ENCODE results near the gene OBSCN.
A peak's percentile ranks its signal among the peaks of the same experiment; 100 is the strongest.

The OBSCN gene, protein sequence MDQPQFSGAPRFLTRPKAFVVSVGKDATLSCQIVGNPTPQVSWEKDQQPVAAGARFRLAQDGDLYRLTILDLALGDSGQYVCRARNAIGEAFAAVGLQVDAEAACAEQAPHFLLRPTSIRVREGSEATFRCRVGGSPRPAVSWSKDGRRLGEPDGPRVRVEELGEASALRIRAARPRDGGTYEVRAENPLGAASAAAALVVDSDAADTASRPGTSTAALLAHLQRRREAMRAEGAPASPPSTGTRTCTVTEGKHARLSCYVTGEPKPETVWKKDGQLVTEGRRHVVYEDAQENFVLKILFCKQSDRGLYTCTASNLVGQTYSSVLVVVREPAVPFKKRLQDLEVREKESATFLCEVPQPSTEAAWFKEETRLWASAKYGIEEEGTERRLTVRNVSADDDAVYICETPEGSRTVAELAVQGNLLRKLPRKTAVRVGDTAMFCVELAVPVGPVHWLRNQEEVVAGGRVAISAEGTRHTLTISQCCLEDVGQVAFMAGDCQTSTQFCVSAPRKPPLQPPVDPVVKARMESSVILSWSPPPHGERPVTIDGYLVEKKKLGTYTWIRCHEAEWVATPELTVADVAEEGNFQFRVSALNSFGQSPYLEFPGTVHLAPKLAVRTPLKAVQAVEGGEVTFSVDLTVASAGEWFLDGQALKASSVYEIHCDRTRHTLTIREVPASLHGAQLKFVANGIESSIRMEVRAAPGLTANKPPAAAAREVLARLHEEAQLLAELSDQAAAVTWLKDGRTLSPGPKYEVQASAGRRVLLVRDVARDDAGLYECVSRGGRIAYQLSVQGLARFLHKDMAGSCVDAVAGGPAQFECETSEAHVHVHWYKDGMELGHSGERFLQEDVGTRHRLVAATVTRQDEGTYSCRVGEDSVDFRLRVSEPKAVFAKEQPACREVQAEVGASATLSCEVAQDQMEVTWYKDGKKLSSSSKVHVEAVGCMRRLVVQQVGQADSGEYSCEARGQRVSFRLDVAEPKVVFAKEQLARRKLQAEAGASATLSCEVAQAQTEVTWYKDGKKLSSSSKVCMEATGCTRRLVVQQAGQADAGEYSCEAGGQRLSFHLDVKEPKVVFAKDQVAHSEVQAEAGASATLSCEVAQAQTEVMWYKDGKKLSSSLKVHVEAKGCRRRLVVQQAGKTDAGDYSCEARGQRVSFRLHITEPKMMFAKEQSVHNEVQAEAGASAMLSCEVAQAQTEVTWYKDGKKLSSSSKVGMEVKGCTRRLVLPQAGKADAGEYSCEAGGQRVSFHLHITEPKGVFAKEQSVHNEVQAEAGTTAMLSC (N-terminal part only)

DNA sequence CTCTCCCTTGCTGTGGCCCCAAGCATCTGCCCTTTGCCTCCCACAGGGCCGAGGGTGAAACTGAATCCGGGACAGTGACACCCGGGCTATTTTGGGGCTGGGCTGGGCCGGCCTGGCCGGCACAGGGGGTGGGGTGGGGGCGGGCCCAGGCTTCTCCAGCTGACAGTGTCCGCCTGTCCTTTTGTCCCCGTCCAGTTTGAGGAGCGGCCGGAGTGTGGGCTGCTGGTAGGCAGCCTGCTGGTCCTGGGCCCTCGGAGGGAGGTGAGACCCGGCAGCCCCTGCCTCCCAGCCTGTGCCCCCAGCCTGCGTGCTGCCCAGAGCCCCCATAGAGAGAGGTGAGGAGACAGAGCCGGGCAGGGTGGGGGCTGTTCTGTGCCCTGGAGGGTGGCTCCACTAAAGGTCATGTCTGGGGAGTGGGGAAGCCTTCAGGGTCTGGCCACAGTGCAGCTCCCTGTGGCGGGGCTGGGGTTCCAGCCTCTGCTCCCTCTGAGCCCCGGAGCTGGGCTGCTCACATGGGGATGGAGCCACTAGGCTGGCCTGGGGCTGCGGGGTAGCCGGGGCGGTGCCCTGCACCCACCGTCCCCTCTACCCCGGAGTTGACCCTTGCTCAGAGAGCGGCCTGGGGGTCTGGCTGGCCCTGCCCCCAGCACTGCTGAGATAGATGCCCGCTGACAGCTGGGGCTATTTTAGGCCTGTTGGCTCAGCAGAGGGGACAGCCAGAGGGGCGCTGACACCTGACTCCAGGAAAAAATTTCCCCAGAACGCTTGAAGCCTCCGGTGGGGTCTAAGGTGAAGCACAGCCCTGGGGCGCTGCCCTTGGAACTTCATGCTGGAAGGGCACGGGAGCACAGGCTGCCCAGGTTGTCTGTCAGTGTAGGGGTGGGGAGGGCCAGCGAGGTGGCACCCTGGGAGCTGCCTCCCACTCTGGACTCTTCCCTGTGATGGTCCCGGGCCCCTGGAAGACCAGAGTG is at the start of gene OBSCN:
Gene OBSCN (plus strand): TSS at position 194 of the 971 bp plus-strand sequence. CDS start 3,740 bp downstream, outside the sequence.
- DNase-seq (ENCODE audit: low spot score) (no peak), FAIRE-seq (no peak)

DNA sequence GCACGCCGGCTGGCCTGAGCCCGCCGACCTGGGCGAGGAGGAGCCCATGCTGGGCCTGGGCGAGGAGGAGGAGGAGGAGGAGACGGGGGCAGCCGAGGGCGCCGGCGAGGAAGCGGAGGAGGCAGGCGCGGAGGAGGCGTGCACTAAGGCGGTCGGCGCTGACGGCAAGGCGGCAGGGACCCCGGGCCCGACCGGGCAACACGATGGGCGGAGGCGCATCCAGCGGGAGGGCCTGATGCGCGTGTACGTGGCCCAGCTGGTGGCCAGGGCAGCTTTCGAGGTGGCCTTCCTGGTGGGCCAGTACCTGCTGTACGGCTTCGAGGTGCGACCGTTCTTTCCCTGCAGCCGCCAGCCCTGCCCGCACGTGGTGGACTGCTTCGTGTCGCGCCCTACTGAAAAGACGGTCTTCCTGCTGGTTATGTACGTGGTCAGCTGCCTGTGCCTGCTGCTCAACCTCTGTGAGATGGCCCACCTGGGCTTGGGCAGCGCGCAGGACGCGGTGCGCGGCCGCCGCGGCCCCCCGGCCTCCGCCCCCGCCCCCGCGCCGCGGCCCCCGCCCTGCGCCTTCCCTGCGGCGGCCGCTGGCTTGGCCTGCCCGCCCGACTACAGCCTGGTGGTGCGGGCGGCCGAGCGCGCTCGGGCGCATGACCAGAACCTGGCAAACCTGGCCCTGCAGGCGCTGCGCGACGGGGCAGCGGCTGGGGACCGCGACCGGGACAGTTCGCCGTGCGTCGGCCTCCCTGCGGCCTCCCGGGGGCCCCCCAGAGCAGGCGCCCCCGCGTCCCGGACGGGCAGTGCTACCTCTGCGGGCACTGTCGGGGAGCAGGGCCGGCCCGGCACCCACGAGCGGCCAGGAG is 49.5 kb upstream of the OBSCN start:
- FAIRE-seq (no peak), DNase-seq (ENCODE audit: low spot score) (no peak)

DNA sequence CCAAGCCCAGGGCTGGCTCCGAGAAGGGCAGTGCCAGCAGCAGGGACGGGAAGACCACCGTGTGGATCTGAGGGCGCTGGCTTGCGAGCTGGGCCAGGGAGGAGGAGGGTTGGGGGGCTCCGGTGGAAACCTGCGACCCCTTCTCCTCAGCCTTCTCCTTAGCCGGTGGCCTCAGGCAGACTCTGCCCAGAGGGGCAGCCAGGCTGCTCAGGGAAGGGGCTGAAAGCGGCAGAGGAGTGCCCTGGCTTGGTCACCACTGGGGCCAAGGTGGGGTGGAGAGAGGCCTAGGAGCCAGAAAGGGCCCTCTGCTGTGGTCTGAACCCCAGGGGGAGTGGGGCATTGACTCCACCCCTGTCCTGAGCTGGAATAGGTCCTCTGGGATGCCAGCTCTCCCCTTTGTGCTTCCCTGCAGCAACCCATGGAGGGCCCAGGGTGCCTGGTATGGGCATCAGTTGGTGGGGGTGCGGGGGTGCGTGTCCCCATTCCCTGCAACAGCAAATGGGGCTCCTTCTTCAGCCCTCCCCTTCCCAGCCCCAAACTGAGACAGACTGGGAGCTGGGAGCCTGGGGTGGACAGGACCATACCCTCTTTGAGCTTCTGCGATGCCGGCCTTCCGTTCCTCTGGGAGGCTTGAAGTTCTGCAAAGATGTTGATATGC is 48.7 kb upstream of the OBSCN start:
- FAIRE-seq (no peak), DNase-seq (ENCODE audit: low spot score) (no peak)

DNA sequence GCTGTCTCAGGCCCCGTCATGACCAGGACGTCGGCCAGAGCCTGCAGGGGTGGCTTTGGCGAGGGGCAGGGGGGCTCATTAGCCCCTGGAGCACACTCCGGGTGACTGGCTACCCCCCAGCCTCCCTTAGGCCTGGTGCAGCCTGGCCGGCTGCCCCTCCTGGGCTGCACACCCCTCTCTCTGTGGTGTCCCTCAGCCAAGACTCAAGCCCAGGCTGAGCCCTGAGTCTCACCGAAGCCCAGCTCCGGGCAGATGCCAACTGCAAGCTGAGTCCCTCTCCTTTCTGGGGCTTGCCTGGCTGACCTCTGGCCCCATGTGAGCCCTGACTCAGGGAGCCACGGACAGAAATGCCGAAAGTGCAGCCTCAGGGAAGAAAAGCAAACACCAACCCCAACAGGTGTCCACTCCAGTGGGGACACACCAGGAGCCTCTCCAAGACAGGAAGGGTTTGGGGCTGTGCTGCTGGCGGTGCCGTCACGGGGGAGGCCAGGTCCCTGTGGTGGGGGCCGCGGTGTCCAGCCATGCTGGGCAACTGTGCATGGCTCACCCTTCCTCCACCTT is 47.6 kb upstream of the OBSCN start:
- no peak for FAIRE-seq
- DNase-seq (ENCODE audit: low spot score) = no peak

DNA sequence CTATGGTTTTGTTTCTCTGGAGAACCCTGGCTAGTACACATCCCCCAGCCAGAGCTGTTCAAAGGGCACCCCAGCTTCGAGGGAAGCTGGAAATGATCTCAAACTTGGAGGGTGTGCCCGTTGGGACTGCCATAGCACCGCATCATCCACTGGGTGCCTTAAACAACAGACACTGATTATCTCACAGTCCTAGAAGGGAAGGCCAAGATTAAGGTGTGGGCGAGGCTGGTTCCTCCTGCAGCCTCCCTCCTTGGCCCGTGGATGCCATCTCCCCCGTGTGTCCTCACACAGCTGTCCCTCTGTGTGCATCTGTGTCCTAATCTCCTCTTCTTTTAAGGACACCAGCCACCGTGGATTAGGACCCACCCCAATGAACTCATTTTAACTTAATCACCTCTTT is 46.5 kb upstream of the OBSCN start:
- no peak for FAIRE-seq
- DNase-seq (ENCODE audit: low spot score) = no peak

DNA sequence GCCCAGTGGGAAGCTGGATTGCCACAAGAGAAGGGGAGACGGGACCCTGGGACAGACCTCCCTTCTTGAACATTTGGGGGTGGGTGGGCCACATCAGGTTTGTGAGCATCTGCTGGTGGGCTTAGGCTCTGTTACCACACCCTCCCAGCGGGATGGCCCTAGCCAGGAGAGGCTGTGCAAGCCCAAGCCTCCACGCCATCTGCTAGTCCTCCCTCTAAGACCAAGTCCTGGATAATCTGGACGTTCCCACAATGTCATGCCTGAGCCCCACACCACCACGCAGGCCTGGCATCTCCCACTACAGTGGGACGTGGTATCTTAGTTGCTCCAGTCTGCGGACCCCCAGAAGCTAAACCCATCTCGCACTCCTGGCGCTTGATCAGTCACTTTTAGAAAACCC is 46.0 kb upstream of the OBSCN start:
- FAIRE-seq = no peak
- DNase-seq (ENCODE audit: low spot score) = no peak

DNA sequence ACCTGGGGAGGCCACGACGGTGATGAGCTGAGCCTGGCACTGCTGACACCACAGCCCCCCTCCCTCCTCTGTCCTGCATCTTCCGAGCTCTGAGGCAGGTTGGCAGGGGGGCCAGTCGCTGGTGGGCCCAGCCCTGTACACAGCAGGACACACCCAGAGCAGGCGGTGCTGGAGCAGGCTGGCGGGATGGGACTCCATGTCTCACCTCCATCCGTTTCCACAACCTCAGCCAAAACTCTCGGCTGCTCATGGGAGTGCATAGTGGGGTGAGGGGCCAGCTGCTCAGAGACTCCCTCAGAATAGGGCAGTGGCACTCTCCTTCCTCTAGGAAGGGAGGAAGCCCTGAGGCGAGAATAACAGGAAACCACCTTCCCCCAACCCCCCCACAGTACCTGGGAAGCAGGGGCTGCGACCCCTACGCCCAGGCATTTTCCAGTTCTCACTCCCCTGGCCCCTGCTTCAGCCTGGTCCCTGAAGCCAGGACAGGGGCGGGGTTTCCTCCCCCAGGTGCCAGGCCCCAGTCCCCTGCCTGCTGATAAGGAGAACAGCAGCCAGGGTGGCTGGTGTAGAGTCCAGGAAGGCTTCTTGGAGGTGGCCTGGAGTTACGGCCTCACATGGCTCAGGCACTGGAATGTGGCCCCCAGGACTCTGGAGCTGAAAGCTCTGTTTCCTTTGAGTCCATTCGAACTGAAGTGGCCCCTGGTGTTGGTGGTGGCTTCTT is 45.4 kb upstream of the OBSCN start:
- DNase-seq (ENCODE audit: low spot score) (peak; percentile 25), FAIRE-seq (peak; percentile 46)

DNA sequence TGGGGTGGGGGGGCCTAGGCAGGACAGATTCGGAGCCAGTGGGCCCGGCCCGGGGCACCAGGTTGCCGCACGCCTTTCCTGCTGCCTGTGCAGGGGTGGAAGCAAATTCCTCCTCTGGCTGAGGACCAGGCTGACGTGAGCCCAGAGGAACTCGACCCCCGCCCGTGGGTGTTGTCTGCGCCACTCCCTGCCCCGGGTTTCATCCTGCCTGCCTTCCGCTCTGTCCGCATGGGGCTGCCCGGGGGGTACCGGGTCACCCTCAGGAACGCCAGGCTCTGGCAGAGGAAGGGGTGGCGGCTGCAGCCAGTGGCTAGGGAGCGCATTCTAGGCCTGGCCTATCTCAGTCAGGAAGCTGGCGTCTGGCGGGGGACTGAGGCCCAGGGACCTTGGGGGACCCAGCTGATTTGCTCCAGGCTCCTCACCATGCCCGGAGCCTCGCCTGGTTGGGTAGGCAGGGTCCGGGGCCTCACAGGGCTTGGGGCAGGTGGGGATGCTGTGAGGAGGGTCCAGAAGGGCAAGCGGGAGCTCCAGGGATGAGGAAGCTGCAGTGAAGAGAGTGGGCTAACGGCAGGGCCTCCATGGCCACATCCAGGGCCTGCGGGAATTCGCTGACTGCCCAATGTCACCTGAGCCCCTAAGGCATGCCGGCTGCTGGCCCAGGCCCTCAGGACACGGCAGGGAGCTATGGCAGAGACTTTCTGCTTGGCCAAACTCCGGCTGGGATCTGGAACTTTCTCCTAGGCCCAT is 44.7 kb upstream of the OBSCN start:
- FAIRE-seq (no peak), DNase-seq (ENCODE audit: low spot score) (peak; percentile 52)

DNA sequence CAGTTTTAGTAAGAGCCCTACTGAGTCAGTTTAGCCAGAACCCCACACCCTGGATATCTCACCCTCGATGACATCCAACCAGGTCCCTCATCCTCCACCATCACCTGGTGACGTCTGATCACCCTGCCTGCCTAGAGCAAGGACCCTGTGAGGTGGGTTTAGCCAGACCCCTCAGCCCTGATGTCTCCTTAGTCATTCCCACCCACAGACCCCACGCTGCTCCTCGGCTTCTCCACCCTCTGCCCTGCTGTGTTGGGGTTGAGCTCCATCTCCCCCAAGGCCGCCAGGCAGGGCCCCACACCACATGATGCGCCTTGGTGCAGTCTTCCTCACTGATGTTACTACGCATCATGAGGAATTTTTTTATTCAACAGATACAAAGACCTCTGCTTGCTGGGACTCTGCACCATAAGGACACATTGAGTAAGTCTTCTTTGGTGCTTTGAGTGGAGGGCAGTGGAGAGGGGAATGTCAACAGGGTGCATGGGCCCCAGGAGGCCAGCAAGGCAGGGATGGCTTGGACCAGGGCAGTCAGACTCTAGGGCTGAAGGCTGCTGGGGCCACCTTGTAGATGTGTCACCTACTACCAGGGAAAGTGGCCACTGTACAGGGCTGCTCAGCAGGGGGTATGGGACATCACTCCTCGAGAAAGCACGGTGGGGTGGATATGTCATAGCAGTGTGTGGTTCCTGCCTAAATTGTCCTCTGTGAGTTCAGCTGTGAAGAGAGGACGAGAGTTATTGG is 43.9 kb upstream of the OBSCN start:
- DNase-seq (ENCODE audit: low spot score) (no peak), FAIRE-seq (no peak)

DNA sequence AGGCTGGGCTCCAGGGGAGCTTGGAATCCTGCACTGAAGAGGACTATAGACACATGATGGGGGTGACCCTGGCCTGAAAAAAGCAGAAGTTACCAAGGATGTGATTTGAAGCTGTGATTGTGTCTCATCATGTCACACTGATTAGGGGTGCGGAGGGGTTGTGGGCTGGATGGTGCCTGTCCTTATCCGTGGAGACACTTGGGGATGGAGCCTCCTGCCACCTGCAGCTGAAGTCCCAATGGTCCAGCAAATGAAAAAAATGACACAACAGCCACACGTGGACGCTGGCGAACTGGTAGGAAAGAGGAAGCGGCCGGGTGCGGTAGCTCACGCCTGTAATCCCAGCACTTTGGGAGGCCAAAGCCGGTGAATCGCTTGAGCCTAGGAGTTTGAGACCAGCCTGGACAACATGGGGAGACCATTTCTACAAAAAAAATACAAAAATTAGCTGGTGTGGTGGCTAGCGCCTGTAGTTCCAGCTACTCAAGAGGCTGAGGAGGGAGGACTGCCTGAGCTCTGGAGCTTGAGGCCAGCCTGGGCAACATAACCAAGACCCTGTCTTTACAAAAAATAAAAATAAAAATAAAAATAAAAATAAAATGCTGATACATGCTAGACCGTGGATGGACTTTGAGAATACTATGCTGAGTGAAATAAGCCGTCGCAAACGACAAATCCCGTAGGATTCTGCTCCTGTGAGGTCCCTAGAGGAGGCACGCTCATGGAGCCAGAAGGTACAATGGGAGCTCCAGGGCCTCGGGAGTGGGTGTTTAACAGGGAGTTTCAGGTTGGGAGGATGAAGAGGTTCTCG is 43.1 kb upstream of the OBSCN start:
- no peak for DNase-seq (ENCODE audit: low spot score)
- no peak for FAIRE-seq

DNA sequence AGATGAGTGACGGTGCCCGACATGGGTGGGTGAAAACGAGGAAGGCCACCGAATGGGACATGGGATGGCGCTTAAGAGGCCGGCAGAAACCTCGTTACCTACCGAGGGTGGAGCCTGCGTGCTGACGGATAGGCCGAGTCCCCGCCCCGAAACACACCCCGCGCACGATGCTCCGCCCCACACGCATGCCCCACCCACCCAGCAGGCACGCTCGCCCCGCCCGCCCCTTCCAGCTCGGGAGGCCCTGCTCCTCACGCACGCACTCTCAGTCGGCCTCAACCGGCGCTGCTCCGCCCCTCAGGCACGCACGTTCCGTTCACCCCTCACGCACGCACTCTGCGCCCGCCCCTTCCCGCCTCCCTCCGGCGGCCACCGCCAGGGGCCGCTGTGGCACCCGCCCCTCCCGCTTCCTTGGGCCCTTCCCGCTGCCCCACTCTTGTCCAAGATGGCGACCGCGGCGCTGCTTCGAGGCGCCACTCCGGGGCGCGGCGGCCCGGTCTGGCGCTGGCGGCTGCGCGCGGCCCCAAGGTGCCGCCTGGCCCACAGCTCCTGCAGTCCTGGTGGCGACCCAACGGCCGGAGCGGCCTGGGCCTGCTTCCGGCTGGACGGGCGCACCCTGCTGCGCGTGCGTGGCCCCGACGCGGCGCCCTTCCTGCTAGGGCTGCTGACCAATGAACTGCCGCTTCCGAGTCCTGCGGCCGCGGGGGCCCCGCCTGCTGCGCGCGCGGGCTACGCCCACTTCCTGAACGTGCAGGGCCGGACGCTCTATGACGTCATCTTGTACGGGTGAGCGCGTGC is 42.3 kb upstream of the OBSCN start, which contains the start of gene IBA57:
Gene IBA57 (plus strand): TSS at position 433 of the 798 bp plus-strand sequence. CDS start 13 bp downstream, at position 446.
- FAIRE-seq = peak; percentile 99

DNA sequence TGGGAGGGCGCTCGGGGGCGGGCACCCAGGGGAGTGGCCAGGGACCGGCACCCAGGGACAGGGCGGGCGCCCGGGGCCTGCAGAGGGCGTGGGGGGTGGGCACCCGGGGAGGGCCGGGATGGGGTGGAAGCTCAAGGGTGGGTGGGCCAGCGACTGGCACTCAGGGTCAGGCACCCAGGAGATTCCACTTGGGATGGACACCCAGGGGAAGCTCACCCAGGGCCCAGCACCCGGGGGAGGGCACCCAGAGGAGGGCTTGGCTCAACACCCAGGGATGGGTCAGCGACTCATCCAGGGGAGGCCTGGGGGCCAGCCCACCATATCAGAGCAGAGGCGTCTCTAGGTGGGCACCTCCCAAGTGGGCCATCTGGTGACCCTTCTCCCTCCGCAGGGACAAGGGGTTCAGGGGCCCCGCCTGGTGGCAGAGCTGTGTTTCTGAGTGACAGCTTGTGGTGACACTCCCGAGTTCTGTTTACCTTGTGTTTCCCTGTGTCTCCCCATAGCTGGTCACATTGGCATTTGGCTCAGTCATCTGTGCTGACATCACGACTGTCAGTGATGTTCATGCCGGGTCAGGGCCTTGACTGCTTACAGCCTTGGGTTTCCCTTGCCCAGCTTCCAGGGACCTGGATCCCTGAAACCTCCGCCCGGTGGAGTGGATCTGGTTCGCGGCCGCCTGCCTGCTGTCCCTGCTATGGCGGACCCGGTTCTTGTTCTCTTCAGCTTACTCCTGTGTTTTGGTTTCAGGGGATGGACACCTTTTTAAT is 41.5 kb upstream of the OBSCN start:
- peak; percentile 52 for DNase-seq (ENCODE audit: low spot score)
- FAIRE-seq = no peak

More for the DNA sequence above, 42.3 kb upstream of the OBSCN start, which contains the start of gene IBA57:
- DNase-seq (ENCODE audit: low spot score) = peak; percentile 99

DNA sequence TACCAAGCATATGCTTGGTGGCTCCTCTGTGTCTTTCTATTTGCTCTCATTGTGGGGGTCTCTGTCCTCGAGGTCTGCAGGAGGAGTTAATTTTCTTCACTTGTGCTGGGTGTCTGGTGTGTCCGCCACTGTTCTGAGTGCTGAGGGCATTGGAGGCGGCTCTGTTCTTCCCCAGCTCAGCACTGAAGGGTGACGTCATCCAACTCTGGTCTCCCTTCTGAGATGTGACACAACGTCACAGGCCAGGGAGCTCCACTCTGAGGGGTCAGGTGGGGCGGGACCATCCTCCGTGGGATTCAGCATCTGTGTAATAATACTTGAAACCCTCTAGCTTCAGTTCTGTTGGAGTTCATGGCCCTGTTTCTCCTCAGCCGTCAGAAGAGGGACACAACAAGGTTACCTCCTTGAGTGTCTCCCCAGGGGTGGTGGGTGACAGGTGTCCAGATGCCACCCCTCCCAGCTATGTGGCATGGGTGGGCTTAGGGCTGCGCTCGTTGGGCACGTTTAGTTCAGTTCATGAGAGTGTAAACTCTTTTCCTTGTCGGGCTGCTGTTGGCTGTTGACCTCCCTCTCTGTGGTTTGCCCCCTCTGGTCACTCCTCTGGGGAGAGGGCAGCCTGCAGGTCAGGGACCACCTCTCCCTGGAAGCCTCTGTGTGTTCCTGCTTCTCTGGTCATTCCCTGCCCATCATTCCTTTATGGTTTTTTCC is 39.1 kb upstream of the OBSCN start:
- DNase-seq (ENCODE audit: low spot score) (no peak), FAIRE-seq (no peak)

Measured in urothelium cell line (cell line).